ENCODE measurements around the gene RERE. TPM values are rescaled to one million over a fixed set of nuclear protein-coding genes. Genes with fewer than 3 reads are reported as not detected.

The RERE gene
- polyA plus RNA-seq, 1 experiment = 14.3 TPM

GRCh38 chr1:8631163-8631562 lies 186.3 kb downstream of the RERE start:
- CTCF ChIA-PET = interaction anchor here (0.6 to 1.4 kb wide), 2 partner anchors 151 to 218 kb away, joined by 3 read pairs; no protein-coding TSS in a partner anchor
- POLR2A ChIA-PET = no interaction called here
- Histone ChIP-seq H3K9me3 (ENCODE audit: control insufficient read depth, insufficient read depth, low read length) (no peaks in the 10 kb centered on the region), H3K27me3 (ENCODE audit: control insufficient read depth, insufficient read depth, low read length) (no peaks in the 10 kb centered on the region), H3K27ac (ENCODE audit: low read depth, low read length) (no peak overlapping the region), H3K4me3 (ENCODE audit: low read depth, low read length) (no peak overlapping the region)
- TF ChIP-seq, protein P1, sequence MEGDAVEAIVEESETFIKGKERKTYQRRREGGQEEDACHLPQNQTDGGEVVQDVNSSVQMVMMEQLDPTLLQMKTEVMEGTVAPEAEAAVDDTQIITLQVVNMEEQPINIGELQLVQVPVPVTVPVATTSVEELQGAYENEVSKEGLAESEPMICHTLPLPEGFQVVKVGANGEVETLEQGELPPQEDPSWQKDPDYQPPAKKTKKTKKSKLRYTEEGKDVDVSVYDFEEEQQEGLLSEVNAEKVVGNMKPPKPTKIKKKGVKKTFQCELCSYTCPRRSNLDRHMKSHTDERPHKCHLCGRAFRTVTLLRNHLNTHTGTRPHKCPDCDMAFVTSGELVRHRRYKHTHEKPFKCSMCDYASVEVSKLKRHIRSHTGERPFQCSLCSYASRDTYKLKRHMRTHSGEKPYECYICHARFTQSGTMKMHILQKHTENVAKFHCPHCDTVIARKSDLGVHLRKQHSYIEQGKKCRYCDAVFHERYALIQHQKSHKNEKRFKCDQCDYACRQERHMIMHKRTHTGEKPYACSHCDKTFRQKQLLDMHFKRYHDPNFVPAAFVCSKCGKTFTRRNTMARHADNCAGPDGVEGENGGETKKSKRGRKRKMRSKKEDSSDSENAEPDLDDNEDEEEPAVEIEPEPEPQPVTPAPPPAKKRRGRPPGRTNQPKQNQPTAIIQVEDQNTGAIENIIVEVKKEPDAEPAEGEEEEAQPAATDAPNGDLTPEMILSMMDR (IDR thresholded peaks at IDR 0.05; ENCODE audit: low read depth, low read length) = no peak
- no peak for DNase-seq (ENCODE audit: low read depth, low spot score)

DNA sequence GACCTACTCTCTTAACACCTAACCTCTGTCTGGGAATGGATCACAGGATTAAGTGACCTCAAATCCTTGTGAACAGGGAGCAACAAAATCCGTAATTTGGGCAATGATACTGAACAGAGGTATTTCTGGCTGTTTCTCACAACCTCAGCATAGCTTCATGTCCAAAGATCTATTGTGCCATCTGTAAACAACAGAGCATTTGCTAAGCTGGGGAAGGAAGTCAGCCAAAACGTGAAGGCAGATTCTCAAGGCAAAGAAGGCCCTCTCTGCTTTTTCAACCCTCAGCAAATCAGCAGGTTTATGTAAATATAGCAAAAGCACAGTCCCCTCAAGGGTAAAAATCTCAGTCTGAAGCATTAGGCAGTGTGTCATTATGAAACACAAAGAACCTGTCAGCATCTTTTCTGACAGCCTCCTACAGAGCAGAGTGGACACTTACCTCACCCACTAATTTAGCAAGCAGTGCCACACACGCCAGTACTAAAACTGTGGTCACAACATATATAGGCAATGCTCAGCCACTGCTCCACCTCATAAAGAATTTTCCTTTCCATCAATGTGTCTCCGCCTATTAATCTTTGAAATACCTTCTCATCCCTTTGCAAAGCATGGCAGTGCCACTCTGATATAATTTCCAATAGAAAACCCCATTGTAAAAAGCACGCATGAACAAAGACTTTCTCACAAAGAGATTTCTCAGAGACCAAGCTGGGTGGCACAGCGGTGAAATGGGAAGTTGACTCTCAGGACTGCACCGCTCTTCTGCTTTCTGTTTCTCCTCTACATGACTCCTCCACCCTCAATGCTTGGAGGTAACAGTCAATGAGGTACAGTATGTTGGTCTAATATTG lies 188.0 kb downstream of the RERE start:
- Histone ChIP-seq H3K27ac (ENCODE audit: low read depth, low read length) (peak overlapping the region; percentile 47), H3K9me3 (ENCODE audit: control insufficient read depth, insufficient read depth, low read length) (no peaks in the 10 kb centered on the region), H3K4me3 (ENCODE audit: low read depth, low read length) (no peak overlapping the region), H3K27me3 (ENCODE audit: control insufficient read depth, insufficient read depth, low read length) (no peaks in the 10 kb centered on the region)
- CTCF ChIA-PET = no interaction called here
- POLR2A ChIA-PET = no interaction called here
- peak; percentile 29 for DNase-seq (ENCODE audit: low read depth, low spot score)
- TF ChIP-seq, protein P1 (IDR thresholded peaks at IDR 0.05; ENCODE audit: low read depth, low read length) = no peak

DNA sequence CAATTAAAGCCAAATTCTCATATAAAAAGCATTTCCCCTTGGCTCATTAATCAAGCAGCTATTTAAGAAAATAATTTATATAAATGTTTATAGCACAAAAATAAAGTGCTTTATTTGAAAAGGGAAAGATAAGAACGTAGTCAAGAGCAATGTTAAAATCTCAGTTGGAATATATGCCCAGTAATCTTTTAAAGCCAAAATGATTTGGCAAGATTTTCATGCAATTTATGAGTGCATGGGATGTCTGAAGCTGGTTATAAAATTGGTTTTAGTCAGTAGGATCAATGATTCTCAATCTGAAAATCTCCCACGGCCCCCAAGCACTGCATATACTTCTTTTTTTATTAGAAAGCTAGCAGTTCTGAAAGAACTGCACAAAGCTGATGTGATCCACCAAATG lies 188.8 kb downstream of the RERE start:
- TF ChIP-seq, protein P1 (IDR thresholded peaks at IDR 0.05; ENCODE audit: low read depth, low read length) = no peak
- ChIA-PET CTCF (interaction anchor here (0.6 to 2.2 kb wide), 4 partner anchors 42 to 1574 kb away, joined by 3 to 7 read pairs (median 4); no protein-coding TSS in a partner anchor), POLR2A (interaction anchor here (1.6 kb wide), 1 partner anchor 73 kb away, joined by 7 read pairs; no protein-coding TSS in a partner anchor)
- no peaks in the 10 kb centered on the region for H3K27me3 ChIP-seq (ENCODE audit: control insufficient read depth, insufficient read depth, low read length)
- no peak overlapping the region for H3K27ac ChIP-seq (ENCODE audit: low read depth, low read length)
- no peaks in the 10 kb centered on the region for H3K9me3 ChIP-seq (ENCODE audit: control insufficient read depth, insufficient read depth, low read length)
- no peak for DNase-seq (ENCODE audit: low read depth, low spot score)
- H3K4me3 ChIP-seq (ENCODE audit: low read depth, low read length) = no peak overlapping the region

- Histone ChIP-seq H3K4me3 (ENCODE audit: low read depth, low read length) (no peak overlapping the region), H3K27me3 (ENCODE audit: control insufficient read depth, insufficient read depth, low read length) (no peaks in the 10 kb centered on the region), H3K9me3 (ENCODE audit: control insufficient read depth, insufficient read depth, low read length) (no peaks in the 10 kb centered on the region), H3K27ac (ENCODE audit: low read depth, low read length) (no peak overlapping the region)
- no peak for DNase-seq (ENCODE audit: low read depth, low spot score)
- ChIA-PET POLR2A (interaction anchor here (0.6 to 1.6 kb wide), 2 partner anchors 74 to 102 kb away, joined by 6 to 7 read pairs; no protein-coding TSS in a partner anchor), CTCF (interaction anchor here (0.5 to 2.2 kb wide), 5 partner anchors 10 to 1575 kb away, joined by 3 to 7 read pairs (median 4); no protein-coding TSS in a partner anchor)
- TF ChIP-seq, protein P1 (IDR thresholded peaks at IDR 0.05; ENCODE audit: low read depth, low read length) = no peak
Measured at GRCh38 chr1:8627728-8628127, 189.7 kb downstream of the RERE start.

Data from AG04450 (cell line).